HK-2 (cell line): ENCODE data around the gene PKD2L2.
"Not testable (repeated sequence)": the region's sequence is repeated elsewhere in the genome, so short reads cannot be mapped to it uniquely, and the experiment has no call there.

Source experiments
- DNase-seq: peaks from one replicate; pipeline ENCODE4 v3.0.0-alpha.2; 2018; ENCODE audit not compliant: unreplicated experiment

Gene PKD2L2

GRCh38 chr5:137888466-137888862 is 793 bp upstream of the PKD2L2 start:
- DNase-seq = no peak

GRCh38 chr5:137890845-137891244 is 1.6 kb downstream of the PKD2L2 start:
- DNase-seq = no peak

GRCh38 chr5:137891849-137892248 is 2.6 kb downstream of the PKD2L2 start:
- DNase-seq = no peak

GRCh38 chr5:137894586-137894985 is 5.3 kb downstream of the PKD2L2 start:
- no peak for DNase-seq

- DNase-seq = no peak
These were observed 7.3 kb downstream of the PKD2L2 start for GRCh38 chr5:137896560-137896959.

GRCh38 chr5:137899493-137899892 is 10.2 kb downstream of the PKD2L2 start:
- no peak for DNase-seq

GRCh38 chr5:137901011-137901817 is 12.0 kb downstream of the PKD2L2 start:
- DNase-seq = no peak

GRCh38 chr5:137902408-137903133 is 13.3 kb downstream of the PKD2L2 start:
- no peak for DNase-seq

- DNase-seq = no peak
These were observed 25.5 kb downstream of the PKD2L2 start for GRCh38 chr5:137914758-137915157.

GRCh38 chr5:137916923-137917322 is 27.7 kb downstream of the PKD2L2 start:
- DNase-seq = no peak

GRCh38 chr5:137921931-137922330 is 32.7 kb downstream of the PKD2L2 start:
- DNase-seq = no peak

GRCh38 chr5:137923856-137924255 is 34.6 kb downstream of the PKD2L2 start:
- no peak for DNase-seq

GRCh38 chr5:137932800-137933199 is 43.5 kb downstream of the PKD2L2 start:
- no peak for DNase-seq

GRCh38 chr5:137933491-137933911 is 44.2 kb downstream of the PKD2L2 start:
- no peak for DNase-seq

- no peak for DNase-seq
These were observed 45.9 kb downstream of the PKD2L2 start for GRCh38 chr5:137935190-137935589.

GRCh38 chr5:137935694-137936093 is 46.4 kb downstream of the PKD2L2 start:
- no peak for DNase-seq

GRCh38 chr5:137937994-137938750 is 48.9 kb downstream of the PKD2L2 start:
- DNase-seq = no peak

- DNase-seq = no peak
These were observed 49.5 kb downstream of the PKD2L2 start for GRCh38 chr5:137938751-137939143.

- no peak for DNase-seq
These were observed 50.1 kb downstream of the PKD2L2 start for GRCh38 chr5:137939331-137939730.

- DNase-seq = not testable (repeated sequence)
These were observed 55.0 kb downstream of the PKD2L2 start for GRCh38 chr5:137944280-137944679.

GRCh38 chr5:137945825-137946224 is 56.6 kb downstream of the PKD2L2 start:
- no peak for DNase-seq

GRCh38 chr5:137954131-137954879 is 65.0 kb downstream of the PKD2L2 start:
- peak; percentile 0 for DNase-seq
